GM12892 (cell line): ENCODE measurements around the gene CGNL1.

Experiments
- POLR2A ChIP-seq: IDR thresholded peaks from 2 replicates; pipeline ENCODE4 v1.6.1; 2011; ENCODE audit warnings: low read depth, low read length, control low read depth
- POLR2AphosphoS5 ChIP-seq: IDR thresholded peaks from 2 replicates; pipeline ENCODE4 v1.6.1; 2011; ENCODE audit warnings: low read depth, low read length, control low read depth
- TAF1 ChIP-seq: IDR thresholded peaks from 2 replicates; pipeline ENCODE4 v1.6.1; 2011; ENCODE audit warnings: low read depth, mild to moderate bottlenecking, control low read depth, low read length, borderline replicate concordance

GRCh38 chr15:57589281-57589680, 213.0 kb downstream of the CGNL1 start:
- no peak for TF ChIP-seq POLR2A
- TF ChIP-seq POLR2AphosphoS5 = no peak
- TF ChIP-seq TAF1 = no peak
